ENCODE data around the gene NXN.
"Not testable (repeated sequence)": the region's sequence is repeated elsewhere in the genome, so short reads cannot be mapped to it uniquely, and the experiment has no call there.

NXN gene

DNA sequence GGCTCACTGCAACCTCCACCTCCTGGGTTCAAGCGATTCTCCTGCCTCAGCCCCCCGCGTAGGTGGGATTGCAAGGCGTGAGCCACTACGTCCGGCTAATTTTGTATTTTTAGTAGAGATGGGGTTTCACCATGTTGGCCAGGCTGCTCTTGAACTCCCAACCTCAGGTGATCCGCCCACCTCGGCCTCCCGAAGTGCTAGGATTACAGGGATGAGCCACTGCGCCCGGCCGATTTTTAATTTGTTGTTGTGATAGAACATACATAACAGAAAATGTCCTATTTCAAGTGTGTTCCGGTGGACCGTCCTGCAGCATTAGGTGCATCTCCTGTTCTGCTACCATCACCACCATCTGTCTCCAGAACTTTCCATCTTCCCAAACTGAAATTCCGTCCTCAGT, 55.3 kb downstream of the NXN start:
- not testable (repeated sequence) for DNase-seq

- no peak for DNase-seq
These were observed 55.9 kb downstream of the NXN start for GRCh38 chr17:923633-924032.

GRCh38 chr17:921161-921560, 58.4 kb downstream of the NXN start:
- no peak for DNase-seq

- no peak for DNase-seq
These were observed 59.4 kb downstream of the NXN start for GRCh38 chr17:920190-920589.

DNA sequence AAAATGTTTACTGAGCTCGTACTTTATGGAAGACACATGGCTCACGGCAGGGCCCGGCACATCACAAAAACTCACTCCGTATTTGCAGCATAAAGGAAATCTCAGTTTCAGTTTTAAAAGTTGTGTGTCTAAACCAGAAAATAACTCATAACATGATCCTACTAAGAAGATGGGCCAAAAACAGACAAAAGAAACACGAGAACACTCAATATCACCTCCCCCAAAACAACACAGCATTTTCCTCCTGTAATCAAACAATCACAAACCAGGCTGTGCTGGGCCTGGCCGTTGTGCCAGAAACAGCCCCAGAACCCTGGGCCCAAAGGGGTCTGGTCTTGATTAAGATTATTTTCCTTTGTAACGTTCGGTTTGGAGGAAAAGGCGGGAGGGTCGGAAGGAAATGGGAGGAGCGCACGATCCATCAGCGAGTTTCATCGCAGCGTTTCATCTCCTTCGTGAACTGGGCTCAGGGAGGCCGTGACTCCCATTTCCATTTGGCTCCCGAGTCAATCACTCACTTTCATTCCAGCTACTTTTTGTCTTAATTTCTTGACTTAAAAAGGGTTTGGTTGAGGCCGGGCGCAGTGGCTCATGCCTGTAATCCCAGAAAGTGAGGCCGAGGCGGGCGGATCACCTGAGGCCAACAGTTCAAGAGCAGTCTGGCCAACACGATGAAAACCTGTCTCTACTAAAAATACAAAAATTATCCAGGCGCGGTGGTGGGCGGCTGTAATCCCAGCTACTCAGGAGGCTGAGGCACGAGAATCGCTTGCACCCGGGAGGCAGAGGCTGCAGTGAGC, 61.4 kb downstream of the NXN start:
- no peak for DNase-seq

- no peak for DNase-seq
These were observed 62.2 kb downstream of the NXN start for GRCh38 chr17:917391-917811.

GRCh38 chr17:916315-916714, 63.3 kb downstream of the NXN start:
- no peak for DNase-seq

- peak in 1 of 56 donors; percentile 3 for DNase-seq
These were observed 63.9 kb downstream of the NXN start for GRCh38 chr17:915538-916201.

GRCh38 chr17:914561-914960, 65.0 kb downstream of the NXN start:
- no peak for DNase-seq

DNA sequence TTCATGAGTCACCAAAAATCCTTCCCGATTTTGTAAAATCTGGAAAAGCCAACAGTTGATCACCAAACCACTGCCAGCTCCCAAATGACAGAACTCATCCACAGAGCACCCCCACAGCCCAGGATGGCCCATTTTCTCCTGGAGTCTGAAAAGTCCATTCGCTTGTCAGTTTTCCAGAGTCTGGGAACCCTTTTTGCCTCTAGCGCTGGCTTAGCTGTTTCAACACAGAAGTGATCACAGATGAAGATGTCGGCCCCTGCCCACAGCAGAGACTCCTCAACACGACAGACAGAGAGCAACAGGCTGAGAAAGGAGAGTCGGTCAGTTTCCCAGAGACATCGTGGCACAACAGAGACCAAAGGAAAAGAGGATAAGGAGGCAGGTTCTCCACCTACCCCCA, 66.4 kb downstream of the NXN start:
- DNase-seq, result no peak

- DNase-seq, result no peak
These were observed 69.8 kb downstream of the NXN start for GRCh38 chr17:909642-910323.

DNA sequence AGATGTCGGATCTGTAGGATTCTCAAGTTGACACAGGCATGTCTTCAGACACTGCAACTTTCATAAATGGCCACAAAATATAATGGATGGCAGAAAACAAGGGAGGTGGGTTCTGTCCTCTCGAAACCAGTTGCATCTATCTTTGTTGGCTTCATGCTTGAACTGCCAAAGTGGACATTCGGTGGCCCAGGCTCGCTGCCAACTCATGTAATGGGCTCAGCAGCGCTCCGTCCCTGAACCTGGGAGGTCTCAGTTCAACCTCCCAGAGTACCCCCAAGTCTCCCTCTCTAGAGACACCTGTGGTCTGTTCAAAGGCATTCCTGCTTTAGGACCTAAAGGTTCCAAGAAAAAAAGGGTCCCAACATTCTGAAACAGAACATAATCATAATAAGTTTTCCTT, 71.9 kb downstream of the NXN start:
- no peak for DNase-seq

- not testable (repeated sequence) for DNase-seq
These were observed 73.9 kb downstream of the NXN start for GRCh38 chr17:905708-906107.

- DNase-seq, result no peak
These were observed 75.7 kb downstream of the NXN start for GRCh38 chr17:903691-904481.

DNA sequence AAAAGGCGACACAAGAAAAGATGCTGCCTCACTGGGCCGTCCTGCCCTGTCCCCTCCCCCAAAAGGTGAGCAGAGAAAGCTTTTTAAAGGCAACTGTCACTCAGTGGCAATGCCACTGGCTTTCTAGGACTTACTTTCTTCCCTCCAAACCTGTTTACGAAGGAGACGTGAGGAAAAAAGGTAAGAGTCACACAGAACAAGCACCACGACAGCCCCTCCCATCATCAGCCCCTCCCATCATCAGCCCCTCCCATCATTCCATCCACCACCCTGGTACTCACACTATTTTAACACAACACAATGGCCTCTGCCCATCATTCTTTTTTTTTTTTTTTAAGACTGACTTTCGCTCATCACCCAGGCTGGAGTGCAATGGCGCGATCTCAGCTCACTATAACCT, 77.1 kb downstream of the NXN start:
- no peak for DNase-seq

- no peak for DNase-seq
These were observed 77.6 kb downstream of the NXN start for GRCh38 chr17:901964-902363.

GRCh38 chr17:901191-901950, 78.2 kb downstream of the NXN start:
- DNase-seq, result peak in 6 of 56 donors; percentile 3 to 55 (median 14)

DNA sequence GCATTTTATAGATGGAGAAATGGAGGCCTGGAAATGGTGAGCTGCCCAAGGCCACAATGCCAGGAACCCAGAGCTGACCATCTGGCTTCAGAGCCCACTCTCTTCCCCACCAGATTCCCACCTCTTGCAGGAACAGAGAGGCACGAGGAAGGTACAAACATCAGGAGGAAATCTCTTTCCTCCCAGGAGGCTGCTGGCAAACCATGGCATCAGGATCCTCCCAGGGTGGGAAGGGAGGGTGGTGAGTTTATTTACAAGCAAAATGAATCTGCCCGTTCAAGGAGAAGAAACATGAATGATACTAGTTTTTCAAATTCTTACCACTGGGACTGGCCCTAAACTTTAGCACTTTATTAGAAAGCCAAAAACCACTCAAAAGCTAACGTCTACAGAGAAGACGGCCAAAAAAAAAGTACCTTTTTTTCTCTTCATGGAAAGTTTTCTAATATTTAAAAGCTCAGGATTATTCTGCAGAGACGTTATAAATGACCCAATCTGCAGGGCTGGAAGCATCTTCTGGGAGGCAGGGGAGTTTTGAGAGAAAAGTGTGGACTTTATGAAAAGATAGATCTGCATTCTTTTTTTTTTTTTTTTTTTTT, 79.1 kb downstream of the NXN start:
- no peak for DNase-seq

- no peak for DNase-seq
These were observed 81.5 kb downstream of the NXN start for GRCh38 chr17:897970-898619.
